Measurements from ENCODE around the gene GPR18.

The GPR18 gene

DNA sequence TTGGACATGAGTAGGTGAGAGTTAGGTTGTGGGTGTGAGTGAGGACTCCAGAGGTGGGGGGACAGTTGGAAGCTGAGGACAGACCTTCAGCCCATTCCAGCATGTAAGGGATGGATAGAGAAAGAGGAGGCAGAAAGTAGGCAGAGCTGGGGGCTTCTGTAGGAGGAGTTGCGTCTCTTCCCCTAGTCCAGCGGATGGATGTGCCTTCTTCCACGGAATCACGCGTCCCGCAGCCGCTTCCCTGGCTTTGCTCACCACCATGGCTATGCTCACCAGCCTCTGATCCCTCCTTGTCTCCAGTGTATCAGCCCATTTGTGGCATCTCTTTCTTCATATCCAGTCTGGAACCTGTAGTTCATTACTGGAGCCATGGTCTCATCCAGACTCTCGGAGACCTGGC lies 52.0 kb downstream of the GPR18 start:
- no peak for DNase-seq

DNA sequence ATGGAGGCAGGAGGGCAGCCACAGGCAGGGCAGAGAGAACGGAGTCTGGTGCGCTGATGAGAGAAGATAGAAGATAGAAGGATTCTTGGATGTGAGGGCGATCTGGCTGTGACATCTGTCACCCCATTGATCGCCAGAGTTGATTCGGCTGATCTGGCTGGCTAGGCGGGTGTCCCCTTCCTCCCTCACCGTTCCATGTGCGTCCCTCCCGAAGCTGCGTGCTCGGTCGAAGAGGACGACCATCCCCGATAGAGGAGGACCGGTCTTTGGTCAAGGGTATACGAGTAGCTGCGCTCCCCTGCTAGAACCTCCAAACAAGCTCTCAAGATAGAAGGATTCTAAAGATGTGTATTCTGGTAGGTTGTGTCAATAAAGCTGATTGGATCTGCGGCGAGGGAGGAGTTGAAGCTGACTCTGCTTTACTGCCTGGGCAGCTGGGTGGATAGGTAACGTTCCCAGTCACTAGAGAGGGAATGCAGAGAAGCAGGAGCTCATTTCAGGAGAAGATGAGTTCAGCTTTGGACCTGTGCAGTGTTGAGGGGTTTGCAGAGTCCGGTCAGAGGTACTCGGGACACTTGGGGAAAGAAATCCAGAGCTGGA lies 52.5 kb downstream of the GPR18 start:
- no peak for DNase-seq

All from NCI-H2171 (cell line).